K562 (cell line): ENCODE results near the gene AHCYL2. TPM values are rescaled to one million over a fixed set of nuclear protein-coding genes. Genes with fewer than 3 reads are reported as not detected.

Experiments used
- ATF3 ChIP-seq, 2 experiments: fragments of 450-650 bp in 1 of 2; sonication (generic) in 1 of 2; formaldehyde crosslinking in 1 of 2; IDR thresholded peaks in 1 of 2; conservative IDR thresholded peaks in 1 of 2; 2 replicates each; pipeline versions ENCODE4 v1.6.1 to v1.8.1; 2016 to 2023; ENCODE audit warnings: mild to moderate bottlenecking in 2 of 2, moderate library complexity in 2 of 2, inconsistent platforms in 1 of 2, missing genetic modification reagents in 1 of 2
- CHCHD3 ChIP-seq: fragments of 250-450 bp; sonication (Bioruptor Pico); IDR thresholded peaks from 2 replicates; pipeline ENCODE4 v2.1.2; 2022; ENCODE audit warnings: mild to moderate bottlenecking
- CREB3 ChIP-seq: fragments of 450-650 bp; conservative IDR thresholded peaks from 2 replicates; pipeline ENCODE4 v1.6.1; 2016; ENCODE audit warnings: missing genetic modification characterization, low read depth, mild to moderate bottlenecking, missing compliant biosample characterization, moderate library complexity
- DDX20 ChIP-seq: fragments of 450-650 bp; IDR thresholded peaks from 2 replicates; pipeline ENCODE4 v1.6.1; 2016; ENCODE audit warnings: missing genetic modification characterization, low read depth, mild to moderate bottlenecking, missing compliant biosample characterization, moderate library complexity
- HMG20B ChIP-seq: fragments of 250-450 bp; sonication (Bioruptor Pico); IDR thresholded peaks from 2 replicates; pipeline ENCODE4 v1.5.0; 2021; ENCODE audit warnings: mild to moderate bottlenecking
- L3MBTL2 ChIP-seq: fragments of 450-650 bp; IDR thresholded peaks from 2 replicates; pipeline ENCODE4 v1.6.1; 2016; ENCODE audit warnings: mild to moderate bottlenecking, moderate library complexity
- LEF1 ChIP-seq: fragments of 450-650 bp; IDR thresholded peaks from 2 replicates; pipeline ENCODE4 v1.6.1; 2016; ENCODE audit warnings: mild to moderate bottlenecking
- MEIS2 ChIP-seq: fragments of 450-650 bp; IDR thresholded peaks from 2 replicates; pipeline ENCODE4 v1.6.1; 2014; ENCODE audit warnings: mild to moderate bottlenecking; ENCODE audit not compliant: partially characterized antibody
- MLLT1 ChIP-seq, 2 experiments: fragments of 450-650 bp; IDR thresholded peaks; 2 replicates each; pipeline ENCODE4 v1.6.1; 2016
- NCOR1 ChIP-seq: fragments of 450-650 bp; IDR thresholded peaks from 2 replicates; pipeline ENCODE4 v1.6.1; 2016; ENCODE audit warnings: mild to moderate bottlenecking, moderate library complexity
- PHB2 ChIP-seq: fragments of 450-650 bp; IDR thresholded peaks from 2 replicates; pipeline ENCODE4 v1.6.1; 2017; ENCODE audit warnings: low read depth
- PHF20 ChIP-seq: fragments of 450-650 bp; IDR thresholded peaks from 2 replicates; pipeline ENCODE4 v1.6.1; 2018; ENCODE audit not compliant: partially characterized antibody
- POLR2H ChIP-seq: IDR thresholded peaks from 2 replicates; pipeline ENCODE4 v1.6.1; 2016; ENCODE audit warnings: missing genetic modification characterization, low read depth, mild to moderate bottlenecking, control low read depth, missing compliant biosample characterization, moderate library complexity
- SMAD1 ChIP-seq: fragments of 150-350 bp; IDR thresholded peaks from 2 replicates; pipeline ENCODE4 v1.6.1; 2014; ENCODE audit warnings: low read length, low read depth; ENCODE audit not compliant: partially characterized antibody
- SMARCB1 ChIP-seq: IDR thresholded peaks from 2 replicates; pipeline ENCODE4 v1.6.1; 2011; ENCODE audit warnings: improper control_type of control experiment, low read depth; ENCODE audit not compliant: insufficient read length
- STAG1 ChIP-seq: sonication (generic); formaldehyde crosslinking; IDR thresholded peaks from 2 replicates; pipeline ENCODE4 v1.5.0; 2020; ENCODE audit warnings: missing genetic modification reagents, borderline replicate concordance
- XRCC5 ChIP-seq: fragments of 200-400 bp; formaldehyde crosslinking; IDR thresholded peaks from 2 replicates; pipeline ENCODE4 v1.6.1; 2017; ENCODE audit warnings: low read depth, mild to moderate bottlenecking, low read length
- ZNF518B ChIP-seq: fragments of 250-450 bp; sonication (Bioruptor Pico); IDR thresholded peaks from 2 replicates; pipeline ENCODE4 v1.5.0; 2021; ENCODE audit warnings: mild to moderate bottlenecking, moderate library complexity
- polyA plus RNA-seq, 8 experiments: library from polyadenylated mRNA; depleted of rRNA in 4 of 8; stranded (reverse) in 5 of 8; unstranded in 3 of 8; fragments of >200 nt; fragmentation: Nextera tagmentation in 2 of 8; fragmentation: Illumina TruSeq in 1 of 8; extraction: Ambion mirVana in 2 of 8; extraction: Trizol in 1 of 8; gene quantifications; 2 replicates each; pipeline versions ENCODE4 v1.2.1 to v1.2.3, GENCODE V29; 2011 to 2014; ENCODE audit warnings: inconsistent platforms in 1 of 8, missing spikeins in 1 of 8
- total RNA-seq, 7 experiments: library from RNA; depleted of rRNA in 6 of 7; stranded (reverse); fragments of >200 nt in 6 of 7; fragmentation: Illumina TruSeq in 2 of 7; extraction: Trizol in 2 of 7; gene quantifications; 2 replicates each; pipeline versions ENCODE4 v1.2.1 to v1.2.3, GENCODE V29; 2011 to 2021; ENCODE audit warnings: low replicate concordance in 1 of 7

AHCYL2 gene
- total and polyA plus RNA-seq, 9 of the 15 experiments (the other 6 are each of a cell fraction or from before 2014, with no cell fraction given) = 0.93 to 10.5 (median 5.2) TPM

- TF ChIP-seq DDX20 (tag) = no peak
- TF ChIP-seq NCOR1 = peak; percentile 70
- TF ChIP-seq HMG20B (CRISPR knock-in tag) = no peak
- peak; percentile 85 for TF ChIP-seq LEF1
- no peak for TF ChIP-seq ZNF518B (CRISPR knock-in tag)
- TF ChIP-seq SMARCB1 = peak; percentile 68
- TF ChIP-seq CREB3 (tag) = 0 out of 2 replicates have a peak, but pooled peaks have one; percentile 62
- peak; percentile 91 for TF ChIP-seq ATF3 (IDR thresholded peaks at IDR 0.05)
- peak; percentile 52; the same call in 1 of the 2 replicates for TF ChIP-seq ATF3 (CRISPR knock-in tag; conservative IDR thresholded peaks at IDR 0.05)
- TF ChIP-seq L3MBTL2 = peak; percentile 61
- TF ChIP-seq CHCHD3 (CRISPR knock-in tag) = no peak
- peak; percentile 60 for TF ChIP-seq SMAD1
- TF ChIP-seq PHF20 = peak; percentile 23
- no peak for TF ChIP-seq STAG1 (CRISPR knock-in tag)
- TF ChIP-seq MLLT1 (IDR thresholded peaks at IDR 0.05) = peak in 1 of 2 experiments; percentile 68; a peak in 1 of 4 replicates
- peak; percentile 94 for TF ChIP-seq MEIS2
- no peak for TF ChIP-seq PHB2
- no peak for TF ChIP-seq XRCC5
- TF ChIP-seq POLR2H (tag) = no peak
Measured at GRCh38 chr7:129401228-129401966, 176.6 kb downstream of the AHCYL2 start (continued).
